Activated naive CD4-positive, alpha-beta T cell treated with anti-CD3 and anti-CD28 coated beads, Interleukin-2, amount 10 ng/mL, durations not matched to agents 7 days and 5 days (primary cell): ENCODE measurements around the gene AP1B1.

ENCODE experiments used
- CTCF ChIA-PET: fragments of 350-600 bp; sonication (Branson Sonifier 250); formaldehyde crosslinking; loops from one replicate; lab custom pipeline; 2021; ENCODE audit warnings: antibody characterized with exemption; lab: Charles Lee
- DNase-seq: peaks from one replicate; pipeline ENCODE4 v3.0.0-alpha.2; 2020
- H3K27ac Mint-ChIP-seq: one replicate; pipeline ENCODE4 v1.8.0; 2021; ENCODE audit warnings: mild to moderate bottlenecking, moderate library complexity, mixed read lengths
- H3K27me3 Mint-ChIP-seq: one replicate; pipeline ENCODE4 v1.8.0; 2021; ENCODE audit warnings: mild to moderate bottlenecking, mixed read lengths
- H3K36me3 Mint-ChIP-seq: one replicate; pipeline ENCODE4 v1.8.0; 2021; ENCODE audit warnings: mixed read lengths
- H3K4me1 Mint-ChIP-seq: one replicate; pipeline ENCODE4 v1.8.0; 2021; ENCODE audit warnings: mixed read lengths
- H3K4me3 Mint-ChIP-seq: one replicate; pipeline ENCODE4 v1.8.0; 2021; ENCODE audit warnings: mild to moderate bottlenecking, moderate library complexity, mixed read lengths
- H3K9me3 Mint-ChIP-seq: one replicate; pipeline ENCODE4 v1.8.0; 2021; ENCODE audit warnings: mixed read lengths

Gene AP1B1

DNA sequence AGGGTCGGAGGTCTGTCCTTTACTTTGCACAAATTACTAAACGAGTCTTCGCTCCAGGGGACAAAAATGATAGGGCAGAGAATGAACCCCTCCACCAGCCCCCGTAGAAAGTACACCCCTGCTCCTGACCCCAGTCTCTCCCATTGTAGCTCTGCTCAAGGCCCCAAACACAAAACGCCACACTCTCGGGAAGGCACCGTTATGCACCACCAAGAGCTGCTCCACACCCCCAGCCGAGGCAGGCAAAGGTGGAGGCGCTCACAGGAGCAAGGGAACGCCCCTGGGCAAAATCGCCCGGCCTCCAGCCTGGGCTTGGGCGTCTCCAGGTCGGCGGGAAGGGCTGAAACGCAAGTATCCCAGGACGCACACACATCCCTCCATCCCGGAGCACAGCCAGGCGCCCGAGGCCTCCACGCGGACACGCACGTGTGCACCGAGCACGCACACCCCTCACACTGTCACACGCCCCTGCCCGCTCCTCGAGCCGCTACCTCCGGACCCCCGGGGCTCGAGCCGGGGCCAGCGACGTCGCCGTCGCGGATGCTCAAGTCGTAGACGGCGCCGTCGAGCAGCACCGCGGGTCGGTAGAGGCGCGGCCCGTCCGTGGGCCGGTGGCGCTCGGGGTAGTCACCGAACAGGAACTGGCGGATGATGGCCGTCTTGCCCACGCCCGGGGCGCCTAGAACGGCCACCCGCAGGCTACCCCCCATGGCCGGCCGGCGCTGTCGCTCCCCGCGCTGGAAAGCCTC lies 73.7 kb downstream of the AP1B1 start:
- peak overlapping the region; percentile 7 for H3K27ac Mint-ChIP-seq
- H3K4me3 Mint-ChIP-seq = peak overlapping the region; percentile 52
- H3K4me1 Mint-ChIP-seq = peaks cover 37% of the 10 kb centered on the region
- DNase-seq = no peak
- peaks cover 84% of the 10 kb centered on the region for H3K27me3 Mint-ChIP-seq
- H3K36me3 Mint-ChIP-seq = peaks cover 2% of the 10 kb centered on the region
- no peaks in the 10 kb centered on the region for H3K9me3 Mint-ChIP-seq
- CTCF ChIA-PET = interaction anchor here (1.2 to 2.4 kb wide), 2 partner anchors 9 to 11 kb away, joined by 3 to 12 read pairs; no protein-coding TSS in a partner anchor

DNA sequence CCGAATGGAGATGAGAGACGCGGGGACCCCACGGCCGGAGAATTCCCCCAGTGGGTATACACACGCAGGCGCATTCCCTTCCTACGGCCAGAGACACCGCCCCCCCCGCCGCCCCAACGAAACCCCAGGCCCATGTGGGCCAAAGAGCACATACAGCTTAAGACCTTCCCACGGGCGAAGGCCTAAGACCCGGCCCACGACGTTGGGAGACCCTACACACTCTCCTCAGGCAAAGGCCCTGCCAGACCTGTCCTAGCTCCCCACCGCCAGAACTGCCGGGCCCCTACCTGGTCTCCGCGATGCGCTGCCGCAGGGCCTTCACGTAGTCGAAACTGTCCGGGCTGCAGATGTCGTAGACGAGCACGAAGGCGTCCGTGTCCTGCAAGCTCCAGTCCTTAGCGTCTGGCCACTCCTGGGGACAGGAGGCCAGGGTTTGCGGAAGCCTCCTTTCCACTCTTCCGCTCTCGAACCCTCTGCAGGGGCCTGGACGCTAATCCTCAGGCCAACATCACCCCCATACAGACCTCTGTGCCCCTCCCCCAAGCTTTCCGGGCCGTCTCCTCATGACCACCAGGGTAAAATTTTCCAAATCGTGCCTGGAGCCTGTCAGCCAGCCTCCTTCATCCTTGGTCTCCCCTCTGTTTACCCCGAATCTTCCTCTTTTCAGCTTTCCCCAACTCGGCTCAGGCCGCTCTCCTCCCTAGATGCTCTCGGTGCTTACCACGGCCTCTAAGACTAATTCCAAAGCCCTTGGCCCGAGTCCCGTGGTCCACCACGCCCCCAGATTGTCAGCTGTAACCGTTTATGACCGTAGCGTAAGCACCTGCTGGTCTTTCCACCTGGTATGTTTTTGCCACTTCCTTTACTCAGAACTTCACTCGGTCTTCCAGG lies 74.5 kb downstream of the AP1B1 start:
- peaks cover 46% of the 10 kb centered on the region for H3K4me1 Mint-ChIP-seq
- peak overlapping the region; percentile 7 for H3K27ac Mint-ChIP-seq
- H3K27me3 Mint-ChIP-seq = peaks cover 87% of the 10 kb centered on the region

GRCh38 chr22:29313126-29313575 lies 75.2 kb downstream of the AP1B1 start:
- CTCF ChIA-PET = interaction anchor here (0.7 to 2.4 kb wide), 5 partner anchors 9 to 25 kb away, joined by 3 to 12 read pairs (median 7); no protein-coding TSS in a partner anchor
- H3K27ac Mint-ChIP-seq = no peak overlapping the region
- H3K9me3 Mint-ChIP-seq = no peaks in the 10 kb centered on the region
- peaks cover 87% of the 10 kb centered on the region for H3K27me3 Mint-ChIP-seq
- no peak overlapping the region for H3K4me3 Mint-ChIP-seq
- peaks cover 2% of the 10 kb centered on the region for H3K36me3 Mint-ChIP-seq
- peak; percentile 41 for DNase-seq
- H3K4me1 Mint-ChIP-seq = peaks cover 53% of the 10 kb centered on the region

More for the DNA sequence above, 74.5 kb downstream of the AP1B1 start:
- CTCF ChIA-PET = interaction anchor here (1.2 to 2.4 kb wide), 5 partner anchors 8 to 26 kb away, joined by 3 to 12 read pairs (median 7); no protein-coding TSS in a partner anchor
- DNase-seq = no peak
- Mint-ChIP-seq H3K36me3 (peaks cover 2% of the 10 kb centered on the region), H3K4me3 (peak overlapping the region; percentile 52), H3K9me3 (no peaks in the 10 kb centered on the region)

DNA sequence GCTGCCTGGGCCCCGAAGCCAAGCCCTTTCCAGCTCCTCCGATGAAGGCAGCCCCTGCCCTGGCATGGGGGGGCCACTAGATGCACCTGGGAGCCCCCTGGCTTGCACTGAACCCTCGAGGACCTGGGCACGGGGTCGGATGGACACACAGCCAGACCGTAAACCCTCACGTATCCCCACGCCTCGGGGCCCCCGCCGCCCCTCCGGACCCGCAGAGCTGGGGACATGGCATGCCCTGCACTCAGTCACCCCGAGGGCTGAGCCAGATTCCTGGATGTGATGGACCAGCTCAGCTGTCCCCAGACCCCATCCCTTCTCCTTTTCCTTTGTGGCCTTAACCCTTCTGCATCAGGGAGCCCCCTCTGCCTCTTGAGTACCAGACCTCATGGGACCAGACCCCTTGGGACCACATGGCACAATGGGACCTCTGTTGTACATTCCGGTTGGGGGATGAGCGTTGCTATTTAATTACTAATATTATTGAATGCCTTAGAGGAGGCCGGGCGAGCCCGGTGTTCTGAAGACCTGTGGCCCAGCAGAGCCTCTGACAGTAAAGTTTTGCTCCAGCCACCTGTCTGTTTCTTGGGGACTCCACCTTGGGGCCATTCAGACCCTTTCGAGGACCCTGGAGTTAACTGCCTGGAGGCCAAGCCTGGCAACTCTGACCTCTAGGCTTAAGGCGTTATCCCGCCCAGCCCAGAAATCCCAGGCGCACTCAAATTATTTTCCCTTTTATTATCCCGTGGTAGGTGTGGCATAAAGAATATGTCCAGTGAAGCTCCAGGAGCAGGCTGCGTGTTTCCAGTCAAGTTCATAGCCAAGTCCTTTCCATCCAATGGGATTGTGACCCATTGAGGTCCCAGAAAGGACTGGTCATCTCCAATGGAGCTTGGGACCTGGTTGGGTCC lies 75.9 kb downstream of the AP1B1 start:
- Mint-ChIP-seq H3K9me3 (no peaks in the 10 kb centered on the region), H3K4me1 (peaks cover 59% of the 10 kb centered on the region), H3K27ac (peak overlapping the region; percentile 19), H3K4me3 (no peak overlapping the region), H3K36me3 (peaks cover 2% of the 10 kb centered on the region), H3K27me3 (peaks cover 87% of the 10 kb centered on the region)
- peak; percentile 13 for DNase-seq
- CTCF ChIA-PET = interaction anchor here (0.7 to 2.4 kb wide), 5 partner anchors 9 to 24 kb away, joined by 3 to 12 read pairs (median 7); no protein-coding TSS in a partner anchor

DNA sequence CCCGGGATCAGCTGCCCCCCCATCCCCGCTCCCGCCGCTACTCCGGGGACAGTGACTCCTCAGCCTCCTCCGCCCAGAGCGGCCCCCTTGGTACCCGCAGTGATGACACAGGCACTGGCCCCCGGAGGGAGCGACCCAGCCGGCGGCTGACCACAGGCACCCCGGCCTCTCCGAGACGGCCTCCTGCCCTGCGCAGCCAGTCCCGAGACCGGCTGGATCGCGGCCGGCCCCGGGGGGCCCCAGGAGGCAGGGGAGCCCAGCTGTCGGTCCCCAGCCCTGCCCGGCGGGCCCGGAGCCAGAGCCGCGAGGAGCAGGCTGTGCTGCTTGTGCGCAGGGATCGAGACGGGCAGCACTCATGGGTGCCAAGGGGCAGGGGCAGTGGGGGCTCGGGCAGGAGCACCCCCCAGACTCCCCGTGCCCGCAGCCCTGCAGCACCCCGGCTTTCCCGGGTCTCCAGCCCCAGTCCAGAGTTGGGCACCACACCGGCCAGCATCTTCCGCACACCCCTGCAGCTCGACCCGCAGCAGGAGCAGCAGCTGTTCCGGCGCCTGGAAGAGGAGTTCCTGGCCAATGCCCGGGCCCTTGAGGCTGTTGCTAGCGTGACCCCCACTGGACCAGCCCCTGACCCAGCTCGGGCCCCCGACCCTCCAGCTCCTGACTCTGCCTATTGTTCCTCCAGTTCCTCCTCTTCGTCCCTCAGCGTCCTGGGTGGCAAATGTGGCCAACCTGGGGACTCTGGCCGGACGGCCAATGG lies 76.7 kb downstream of the AP1B1 start:
- CTCF ChIA-PET = no interaction called here
- Mint-ChIP-seq H3K27me3 (peaks cover 83% of the 10 kb centered on the region), H3K4me3 (no peak overlapping the region), H3K36me3 (peaks cover 2% of the 10 kb centered on the region), H3K9me3 (no peaks in the 10 kb centered on the region), H3K4me1 (peaks cover 61% of the 10 kb centered on the region), H3K27ac (no peak overlapping the region)
- DNase-seq = peak; percentile 18

DNA sequence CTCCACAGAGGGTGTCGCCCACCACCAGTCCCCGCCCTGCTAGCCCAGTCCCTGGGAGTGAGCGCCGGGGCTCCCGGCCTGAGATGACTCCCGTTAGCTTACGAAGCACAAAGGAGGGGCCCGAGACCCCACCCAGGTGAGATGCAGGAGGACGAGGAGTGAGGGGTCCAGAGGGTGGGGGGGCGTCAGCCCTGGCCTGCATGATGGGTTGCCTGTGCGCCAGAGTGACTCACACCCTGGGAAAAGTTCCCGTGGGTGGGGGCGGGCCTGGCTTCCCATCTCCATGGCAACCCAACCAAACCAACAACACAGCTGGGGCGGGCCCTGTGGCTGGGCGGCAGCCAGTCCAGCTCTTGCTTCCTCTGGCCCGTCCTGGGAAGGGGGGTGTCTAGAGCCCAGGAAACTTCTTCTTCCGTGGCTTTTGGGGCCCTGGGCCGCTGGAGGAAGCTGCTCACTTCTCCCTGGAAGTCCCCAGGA lies 77.5 kb downstream of the AP1B1 start:
- DNase-seq = peak; percentile 70
- Mint-ChIP-seq H3K27me3 (peaks cover 83% of the 10 kb centered on the region), H3K36me3 (no peaks in the 10 kb centered on the region), H3K4me3 (no peak overlapping the region), H3K9me3 (no peaks in the 10 kb centered on the region), H3K27ac (no peak overlapping the region), H3K4me1 (peaks cover 67% of the 10 kb centered on the region)
- CTCF ChIA-PET = no interaction called here

- no peaks in the 10 kb centered on the region for H3K36me3 Mint-ChIP-seq
- no peak overlapping the region for H3K4me3 Mint-ChIP-seq
- no peak overlapping the region for H3K27ac Mint-ChIP-seq
- peak; percentile 18 for DNase-seq
- no peaks in the 10 kb centered on the region for H3K9me3 Mint-ChIP-seq
- H3K27me3 Mint-ChIP-seq = peaks cover 83% of the 10 kb centered on the region
- H3K4me1 Mint-ChIP-seq = peaks cover 68% of the 10 kb centered on the region
- CTCF ChIA-PET = interaction anchor here (0.7 kb wide), 1 partner anchor 266 kb away, joined by 3 read pairs; no protein-coding TSS in a partner anchor
Measured at GRCh38 chr22:29310065-29310862, 78.1 kb downstream of the AP1B1 start.

- Mint-ChIP-seq H3K36me3 (no peaks in the 10 kb centered on the region), H3K27me3 (peaks cover 83% of the 10 kb centered on the region), H3K4me3 (no peak overlapping the region), H3K9me3 (no peaks in the 10 kb centered on the region), H3K27ac (no peak overlapping the region), H3K4me1 (peaks cover 65% of the 10 kb centered on the region)
- CTCF ChIA-PET = no interaction called here
- peak; percentile 19 for DNase-seq
Measured at GRCh38 chr22:29309332-29310064, 78.9 kb downstream of the AP1B1 start.

GRCh38 chr22:29308791-29309262 lies 79.5 kb downstream of the AP1B1 start:
- Mint-ChIP-seq H3K9me3 (no peaks in the 10 kb centered on the region), H3K27ac (peak overlapping the region; percentile 12), H3K27me3 (peaks cover 78% of the 10 kb centered on the region), H3K4me3 (peak overlapping the region; percentile 42), H3K36me3 (no peaks in the 10 kb centered on the region), H3K4me1 (peaks cover 58% of the 10 kb centered on the region)
- peak; percentile 70 for DNase-seq
- CTCF ChIA-PET = no interaction called here

- H3K27ac Mint-ChIP-seq = no peak overlapping the region
Measured at GRCh38 chr22:29308148-29308790, 80.1 kb downstream of the AP1B1 start.

DNA sequence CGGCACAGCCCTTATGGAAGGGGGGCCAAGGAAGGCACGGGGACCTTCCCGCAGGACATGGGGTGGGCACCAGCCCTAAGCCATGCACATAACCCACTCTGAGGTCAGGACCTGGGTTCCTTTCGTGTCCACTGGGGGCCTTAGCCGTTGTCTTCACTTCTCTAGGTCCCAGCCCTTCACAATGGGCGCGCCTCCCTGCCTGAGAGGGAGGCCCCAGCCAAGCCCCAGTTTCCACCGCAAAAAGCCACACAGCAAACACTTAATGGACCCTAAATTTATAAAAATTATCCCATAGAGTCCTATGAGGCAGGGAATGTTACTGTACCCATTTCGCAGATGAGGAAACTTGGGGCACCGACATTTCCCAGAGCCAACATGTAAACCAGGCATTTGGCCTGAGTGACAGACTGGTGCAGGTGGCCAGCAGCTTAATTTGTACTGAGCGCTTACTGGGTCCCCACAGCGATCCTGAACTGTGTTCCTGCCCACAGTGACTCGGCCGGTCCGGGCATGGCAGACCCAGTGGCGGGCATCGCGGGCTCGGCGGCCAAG lies 80.7 kb downstream of the AP1B1 start:
- Mint-ChIP-seq H3K9me3 (no peaks in the 10 kb centered on the region), H3K27me3 (peaks cover 67% of the 10 kb centered on the region), H3K27ac (no peak overlapping the region), H3K4me3 (peak overlapping the region; percentile 84), H3K36me3 (no peaks in the 10 kb centered on the region), H3K4me1 (peaks cover 47% of the 10 kb centered on the region)
- CTCF ChIA-PET = no interaction called here
- no peak for DNase-seq

More at GRCh38 chr22:29308148-29308790, 80.1 kb downstream of the AP1B1 start:
- Mint-ChIP-seq H3K4me3 (peak overlapping the region; percentile 42), H3K36me3 (no peaks in the 10 kb centered on the region), H3K9me3 (no peaks in the 10 kb centered on the region), H3K27me3 (peaks cover 73% of the 10 kb centered on the region), H3K4me1 (peaks cover 53% of the 10 kb centered on the region)
- CTCF ChIA-PET = no interaction called here
- no peak for DNase-seq
